ES-I3 (cell line): ENCODE results near the gene PARK7.
"Not testable (repeated sequence)": the region's sequence is repeated elsewhere in the genome, so short reads cannot be mapped to it uniquely, and the experiment has no call there.

Source experiments
- H3K36me3 ChIP-seq: 2 replicates; pipeline ENCODE4 v1.6.1; 2013; ENCODE audit warnings: mild to moderate bottlenecking, low read length, control low read depth, moderate library complexity; ENCODE audit not compliant: insufficient read depth
- H3K4me1 ChIP-seq: 2 replicates; pipeline ENCODE4 v1.6.1; 2013; ENCODE audit warnings: mild to moderate bottlenecking, control low read depth, low read length; ENCODE audit not compliant: insufficient read depth
- H3K9ac ChIP-seq: 2 replicates; pipeline ENCODE4 v1.6.1; 2013; ENCODE audit warnings: low read depth, mild to moderate bottlenecking, low read length, moderate library complexity
- H3K9me3 ChIP-seq: 2 replicates; pipeline ENCODE4 v1.6.1; 2013; ENCODE audit warnings: mild to moderate bottlenecking, low read length, moderate library complexity; ENCODE audit not compliant: control insufficient read depth, insufficient read depth

PARK7 gene

GRCh38 chr1:7961216-7962013, at the start of gene PARK7:
Gene PARK7, plus strand, starts transcription at chr1:7961711. Its CDS starts 1,075 bp downstream, at chr1:7962786.
- H3K4me1 ChIP-seq, result no peaks in the 10 kb centered on the region
- H3K9ac ChIP-seq, result peak within 1 kb of the TSS; percentile 76
- peaks cover 31% of the 10 kb centered on the region for H3K36me3 ChIP-seq
- no peaks in the 10 kb centered on the region for H3K9me3 ChIP-seq

GRCh38 chr1:7912145-7912544, 49.4 kb upstream of the PARK7 start:
- Histone ChIP-seq H3K4me1 (0 out of 2 replicates have a peak, but pooled peaks cover 3% of the 10 kb centered on the region), H3K36me3 (no peaks in the 10 kb centered on the region), H3K9ac (no peak overlapping the region), H3K9me3 (no peaks in the 10 kb centered on the region)

GRCh38 chr1:7912743-7913557, 48.6 kb upstream of the PARK7 start:
- H3K9me3 ChIP-seq, result no peaks in the 10 kb centered on the region
- peak overlapping the region; percentile 29; the same call in 1 of the 2 replicates for H3K9ac ChIP-seq
- H3K4me1 ChIP-seq, result 0 out of 2 replicates have a peak, but pooled peaks cover 3% of the 10 kb centered on the region
- no peaks in the 10 kb centered on the region for H3K36me3 ChIP-seq

- H3K9me3 ChIP-seq, result no peaks in the 10 kb centered on the region
- H3K36me3 ChIP-seq, result no peaks in the 10 kb centered on the region
- no peak overlapping the region for H3K9ac ChIP-seq
- H3K4me1 ChIP-seq, result peaks cover 8% of the 10 kb centered on the region; the same call in 1 of the 2 replicates
Measured at GRCh38 chr1:7915826-7916500, 45.5 kb upstream of the PARK7 start.

GRCh38 chr1:7916501-7916830, 45.0 kb upstream of the PARK7 start:
- Histone ChIP-seq H3K36me3 (no peaks in the 10 kb centered on the region), H3K9ac (no peak overlapping the region), H3K4me1 (peaks cover 7% of the 10 kb centered on the region; the same call in 1 of the 2 replicates), H3K9me3 (no peaks in the 10 kb centered on the region)

GRCh38 chr1:7917971-7918370, 43.5 kb upstream of the PARK7 start:
- not testable (repeated sequence) for H3K4me1 ChIP-seq, H3K9ac ChIP-seq, H3K36me3 ChIP-seq, H3K9me3 ChIP-seq

- Histone ChIP-seq H3K9me3 (no peaks in the 10 kb centered on the region), H3K9ac (no peak overlapping the region), H3K4me1 (peaks cover 7% of the 10 kb centered on the region; the same call in 1 of the 2 replicates), H3K36me3 (no peaks in the 10 kb centered on the region)
Measured at GRCh38 chr1:7919880-7920279, 41.6 kb upstream of the PARK7 start.

GRCh38 chr1:7921796-7922195, 39.7 kb upstream of the PARK7 start:
- H3K9me3 ChIP-seq, result no peaks in the 10 kb centered on the region
- no peaks in the 10 kb centered on the region for H3K36me3 ChIP-seq
- no peak overlapping the region for H3K9ac ChIP-seq
- peaks cover 7% of the 10 kb centered on the region; the same call in 1 of the 2 replicates for H3K4me1 ChIP-seq

GRCh38 chr1:7922301-7922700, 39.2 kb upstream of the PARK7 start:
- Histone ChIP-seq H3K9me3 (no peaks in the 10 kb centered on the region), H3K4me1 (peaks cover 7% of the 10 kb centered on the region; the same call in 1 of the 2 replicates), H3K9ac (no peak overlapping the region), H3K36me3 (no peaks in the 10 kb centered on the region)

- H3K4me1 ChIP-seq, H3K36me3 ChIP-seq, H3K9me3 ChIP-seq, H3K9ac ChIP-seq: not testable (repeated sequence)
Measured at GRCh38 chr1:7927061-7927460, 34.5 kb upstream of the PARK7 start.

- H3K9me3 ChIP-seq, result no peaks in the 10 kb centered on the region
- H3K36me3 ChIP-seq, result no peaks in the 10 kb centered on the region
- no peak overlapping the region for H3K9ac ChIP-seq
- no peaks in the 10 kb centered on the region for H3K4me1 ChIP-seq
Measured at GRCh38 chr1:7928247-7928646, 33.3 kb upstream of the PARK7 start.

- H3K36me3 ChIP-seq, result no peaks in the 10 kb centered on the region
- H3K9ac ChIP-seq, result no peak overlapping the region
- no peaks in the 10 kb centered on the region for H3K4me1 ChIP-seq
- no peaks in the 10 kb centered on the region for H3K9me3 ChIP-seq
Measured at GRCh38 chr1:7929637-7930036, 31.9 kb upstream of the PARK7 start.

- no peaks in the 10 kb centered on the region for H3K9me3 ChIP-seq
- no peaks in the 10 kb centered on the region for H3K36me3 ChIP-seq
- H3K4me1 ChIP-seq, result no peaks in the 10 kb centered on the region
- no peak overlapping the region for H3K9ac ChIP-seq
Measured at GRCh38 chr1:7930645-7931445, 30.7 kb upstream of the PARK7 start.

GRCh38 chr1:7931446-7931812, 30.1 kb upstream of the PARK7 start:
- H3K9ac ChIP-seq, result no peak overlapping the region
- no peaks in the 10 kb centered on the region for H3K36me3 ChIP-seq
- H3K4me1 ChIP-seq, result no peaks in the 10 kb centered on the region

More at GRCh38 chr1:7931446-7931812, 30.1 kb upstream of the PARK7 start:
- no peaks in the 10 kb centered on the region for H3K9me3 ChIP-seq
